Fibroblast of pulmonary artery (primary cell): Measurements from ENCODE around the gene RALGAPA2.
A peak's percentile ranks its signal among the peaks of the same experiment; 100 is the strongest.

ENCODE experiments used
- DNase-seq: peaks from one replicate; pipeline ENCODE4 v3.0.0-alpha.2; 2010; ENCODE audit warnings: low read depth
- H3K4me3 ChIP-seq: replicated peaks from 2 replicates; pipeline ENCODE4 v1.5.1; 2011; ENCODE audit warnings: low read depth, mild to moderate bottlenecking, control low read depth, low read length, moderate library complexity
- CTCF ChIP-seq: IDR thresholded peaks from 2 replicates; pipeline ENCODE4 v1.5.1; 2011; ENCODE audit warnings: mild to moderate bottlenecking, control low read depth, low read length, inconsistent platforms; ENCODE audit errors: missing control alignments

Gene RALGAPA2

GRCh38 chr20:20578838-20579237 is 133.6 kb downstream of the RALGAPA2 start:
- H3K4me3 ChIP-seq = no peak overlapping the region
- no peak for TF ChIP-seq CTCF
- DNase-seq = no peak

GRCh38 chr20:20573797-20574196 is 138.6 kb downstream of the RALGAPA2 start:
- DNase-seq = no peak
- H3K4me3 ChIP-seq = no peak overlapping the region
- no peak for TF ChIP-seq CTCF

GRCh38 chr20:20571068-20571780 is 141.2 kb downstream of the RALGAPA2 start:
- no peak overlapping the region for H3K4me3 ChIP-seq
- no peak for DNase-seq
- TF ChIP-seq CTCF = no peak

- peak; percentile 76 for TF ChIP-seq CTCF
- no peak overlapping the region for H3K4me3 ChIP-seq
- peak; percentile 68 for DNase-seq
Measured at GRCh38 chr20:20568604-20569205, 143.7 kb downstream of the RALGAPA2 start.

GRCh38 chr20:20567712-20568111 is 144.7 kb downstream of the RALGAPA2 start:
- H3K4me3 ChIP-seq = no peak overlapping the region
- no peak for TF ChIP-seq CTCF
- DNase-seq = no peak

GRCh38 chr20:20566516-20566915 is 145.9 kb downstream of the RALGAPA2 start:
- no peak for DNase-seq
- no peak for TF ChIP-seq CTCF
- H3K4me3 ChIP-seq = no peak overlapping the region

- DNase-seq = no peak
- no peak overlapping the region for H3K4me3 ChIP-seq
- no peak for TF ChIP-seq CTCF
Measured at GRCh38 chr20:20564279-20564678, 148.2 kb downstream of the RALGAPA2 start.
